AG09319 (cell line): ENCODE results near the gene MAP1B.
A peak's percentile ranks its signal among the peaks of the same experiment; 100 is the strongest.

ENCODE experiments used
- DNase-seq: peaks from one replicate; pipeline ENCODE4 v3.0.0-alpha.2; 2010; ENCODE audit warnings: low read depth; ENCODE audit errors: extremely low read depth
- TF ChIP-seq, protein P1 (sequence below): IDR thresholded peaks from 2 replicates; pipeline ENCODE4 v1.5.1; 2011; ENCODE audit warnings: low read depth, mild to moderate bottlenecking, inconsistent platforms, low read length, moderate library complexity

The MAP1B gene

DNA sequence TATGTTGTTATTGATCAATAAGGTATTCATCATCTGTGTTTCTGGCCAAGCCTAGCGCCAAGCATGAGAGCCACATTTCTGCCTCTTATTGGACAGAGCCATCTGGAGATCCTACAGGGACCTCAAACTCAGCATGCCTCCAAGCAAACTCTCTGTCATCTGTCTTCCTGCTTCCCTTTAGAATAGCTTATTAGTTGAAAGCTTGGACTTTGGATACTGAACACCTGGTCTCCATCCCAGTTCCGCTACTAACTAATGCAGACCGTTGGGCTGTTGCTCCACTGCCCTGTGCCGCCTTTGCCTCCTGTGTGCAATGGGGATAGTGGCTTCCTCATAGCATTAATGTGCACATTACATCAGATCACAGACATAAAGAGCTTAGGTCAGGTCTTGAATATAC is 65.5 kb downstream of the MAP1B start:
- DNase-seq: no peak
- TF ChIP-seq, protein P1, sequence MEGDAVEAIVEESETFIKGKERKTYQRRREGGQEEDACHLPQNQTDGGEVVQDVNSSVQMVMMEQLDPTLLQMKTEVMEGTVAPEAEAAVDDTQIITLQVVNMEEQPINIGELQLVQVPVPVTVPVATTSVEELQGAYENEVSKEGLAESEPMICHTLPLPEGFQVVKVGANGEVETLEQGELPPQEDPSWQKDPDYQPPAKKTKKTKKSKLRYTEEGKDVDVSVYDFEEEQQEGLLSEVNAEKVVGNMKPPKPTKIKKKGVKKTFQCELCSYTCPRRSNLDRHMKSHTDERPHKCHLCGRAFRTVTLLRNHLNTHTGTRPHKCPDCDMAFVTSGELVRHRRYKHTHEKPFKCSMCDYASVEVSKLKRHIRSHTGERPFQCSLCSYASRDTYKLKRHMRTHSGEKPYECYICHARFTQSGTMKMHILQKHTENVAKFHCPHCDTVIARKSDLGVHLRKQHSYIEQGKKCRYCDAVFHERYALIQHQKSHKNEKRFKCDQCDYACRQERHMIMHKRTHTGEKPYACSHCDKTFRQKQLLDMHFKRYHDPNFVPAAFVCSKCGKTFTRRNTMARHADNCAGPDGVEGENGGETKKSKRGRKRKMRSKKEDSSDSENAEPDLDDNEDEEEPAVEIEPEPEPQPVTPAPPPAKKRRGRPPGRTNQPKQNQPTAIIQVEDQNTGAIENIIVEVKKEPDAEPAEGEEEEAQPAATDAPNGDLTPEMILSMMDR: no peak

- no peak for DNase-seq
- TF ChIP-seq, protein P1: no peak
Observed at GRCh38 chr5:72177538-72177937, 70.3 kb downstream of the MAP1B start.

GRCh38 chr5:72179028-72179815 is 71.9 kb downstream of the MAP1B start:
- DNase-seq: peak; percentile 70
- TF ChIP-seq, protein P1: no peak

DNA sequence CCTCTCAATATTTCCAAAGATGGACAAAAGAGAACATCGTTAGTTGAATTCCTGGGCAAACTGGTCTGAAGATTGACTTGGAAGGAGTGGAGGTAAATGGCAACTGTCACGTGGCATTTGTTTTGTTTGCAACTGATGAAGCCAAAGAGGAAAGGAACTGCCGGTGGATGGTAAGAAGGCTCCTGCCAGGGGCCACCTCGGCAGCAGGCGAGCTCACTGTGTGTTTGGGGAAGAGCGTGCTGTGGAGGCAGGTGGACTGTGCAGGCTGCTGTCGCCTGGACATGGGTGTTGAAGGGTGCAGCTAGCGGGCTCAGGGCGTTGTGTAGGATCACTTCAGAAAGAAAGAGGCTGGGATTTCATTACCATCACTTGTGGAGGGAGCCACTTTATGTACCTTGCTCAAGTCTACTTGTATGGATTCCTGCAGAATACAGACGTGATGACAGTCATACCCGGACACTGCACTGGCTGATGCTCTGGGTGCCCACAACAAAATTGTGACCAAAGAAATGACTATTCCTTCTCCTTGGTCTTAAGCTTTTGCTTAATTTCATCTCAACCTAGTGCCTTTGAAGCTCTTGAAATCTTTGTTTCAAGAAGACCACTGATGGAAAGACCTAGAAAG is 72.7 kb downstream of the MAP1B start:
- no peak for DNase-seq
- TF ChIP-seq, protein P1: no peak

- no peak for DNase-seq
- TF ChIP-seq, protein P1: no peak
Observed at GRCh38 chr5:72180925-72181324, 73.7 kb downstream of the MAP1B start.

DNA sequence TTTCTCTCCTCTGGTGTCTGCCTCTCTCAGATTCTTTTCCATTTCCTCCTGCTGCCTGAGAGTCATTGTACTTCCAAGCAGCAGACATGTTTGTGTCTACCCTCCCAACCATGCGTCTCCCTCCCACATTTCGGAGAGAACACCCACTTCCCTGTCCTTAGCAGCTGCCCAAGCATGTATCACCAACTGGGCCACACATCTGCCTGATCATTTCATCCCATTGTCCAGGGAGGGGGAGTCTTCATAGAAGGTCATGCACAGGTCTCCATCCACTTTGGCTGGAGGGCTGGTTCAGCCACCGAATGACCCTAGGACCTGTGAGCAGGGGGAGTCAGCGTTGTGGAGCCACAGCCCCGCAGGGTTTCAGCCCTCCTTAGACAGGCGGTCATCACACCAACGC is 75.4 kb downstream of the MAP1B start:
- TF ChIP-seq, protein P1: no peak
- DNase-seq: no peak

- TF ChIP-seq, protein P1: no peak
- no peak for DNase-seq
Observed at GRCh38 chr5:72183101-72183520, 75.8 kb downstream of the MAP1B start.
